ENCODE results near the gene ZMYND12.

The ZMYND12 gene

DNA sequence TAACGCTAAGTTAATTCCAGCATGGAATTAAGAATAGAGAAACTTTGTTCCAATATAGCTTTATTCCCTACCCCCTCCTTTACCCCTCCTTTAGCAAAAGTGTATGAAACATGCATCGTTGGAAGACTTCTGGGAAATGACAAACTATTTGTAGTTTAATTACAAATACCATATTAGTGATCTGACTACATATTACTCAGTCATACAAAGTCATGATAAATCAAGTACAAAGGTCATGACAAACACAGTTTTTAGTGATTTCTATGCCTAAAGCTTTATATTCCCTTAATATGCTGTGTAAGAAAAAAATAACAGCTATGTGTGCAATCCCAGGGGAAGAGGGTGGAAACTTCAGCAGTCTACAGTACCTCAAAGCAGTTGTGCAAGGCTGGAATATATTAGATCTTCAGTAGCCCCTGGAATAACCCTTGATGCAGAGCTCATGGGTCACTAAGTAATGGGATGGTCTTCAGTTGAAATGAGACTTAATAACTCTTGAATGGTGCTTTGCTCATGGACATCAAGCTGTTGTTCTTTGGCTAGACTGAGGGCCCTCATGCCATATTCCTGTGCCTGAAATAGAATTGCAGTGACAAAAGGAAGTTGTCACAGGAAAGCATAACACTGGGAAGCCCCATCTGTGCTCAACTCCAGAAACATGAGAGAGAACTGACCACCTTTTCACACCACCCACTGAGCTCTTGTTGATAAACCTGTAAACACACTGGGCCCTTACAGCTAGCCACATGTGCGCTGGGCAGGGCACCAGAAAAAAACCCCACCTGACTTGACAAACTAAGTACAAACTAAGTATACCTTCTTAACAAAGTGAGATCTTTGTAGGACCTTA is 25.3 kb downstream of the ZMYND12 start:
- TF ChIP-seq JUND (IDR thresholded peaks at IDR 0.05; ENCODE audit: low read depth), result no peak
- DNase-seq (ENCODE audit: low read depth in 1 of 2, low spot score in 1 of 2), result no peak
- in situ Hi-C loops (cut with HindIII; ENCODE audit: low pct_unique_long_range_greater_than_20kb, low sequenced_read_pairs), result no loop called here

DNA sequence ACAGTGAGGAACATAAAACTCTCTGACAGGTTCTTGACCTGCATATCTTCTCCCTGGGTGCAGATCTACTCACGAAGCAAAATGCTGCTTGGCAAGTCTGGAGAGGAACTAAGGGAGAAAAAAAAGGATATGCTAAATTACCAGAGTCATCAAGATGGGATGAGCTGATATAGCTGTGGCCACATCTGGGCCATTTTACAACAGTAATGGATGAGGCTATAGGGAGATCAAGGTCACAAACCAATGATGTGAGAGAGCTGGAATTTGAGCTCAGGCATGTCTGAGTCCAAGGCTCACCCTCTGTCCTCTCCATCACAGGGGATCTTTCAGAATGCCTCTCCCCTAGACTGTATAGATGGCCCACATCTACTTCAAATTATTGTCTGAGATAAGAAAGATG is 26.2 kb downstream of the ZMYND12 start:
- DNase-seq (ENCODE audit: low read depth in 1 of 2, low spot score in 1 of 2), result no peak
- in situ Hi-C loops (cut with HindIII; ENCODE audit: low pct_unique_long_range_greater_than_20kb, low sequenced_read_pairs), result no loop called here
- no peak for TF ChIP-seq JUND (IDR thresholded peaks at IDR 0.05; ENCODE audit: low read depth)

DNA sequence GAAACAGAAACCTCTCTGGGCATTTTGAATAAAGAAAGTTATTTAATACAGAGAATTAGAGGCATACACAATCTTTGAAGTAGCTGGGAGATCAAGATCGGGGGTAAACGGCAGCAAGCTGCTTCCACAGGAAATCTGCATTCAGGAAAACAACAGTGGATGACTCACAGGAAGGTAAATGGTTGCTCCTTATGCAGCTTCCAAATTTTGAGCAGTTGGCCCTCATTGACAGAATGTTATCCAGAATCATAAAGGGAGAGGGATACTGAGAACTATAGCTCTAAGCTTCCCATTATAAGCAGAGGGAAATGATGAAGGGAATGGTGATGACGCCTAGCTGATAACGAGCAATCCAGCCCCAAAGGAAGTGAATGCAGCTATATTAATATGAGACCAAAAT is 28.6 kb downstream of the ZMYND12 start:
- DNase-seq (ENCODE audit: low read depth in 1 of 2, low spot score in 1 of 2), result no peak
- no peak for TF ChIP-seq JUND (IDR thresholded peaks at IDR 0.05; ENCODE audit: low read depth)
- in situ Hi-C loops (cut with HindIII; ENCODE audit: low pct_unique_long_range_greater_than_20kb, low sequenced_read_pairs), result no loop called here

DNA sequence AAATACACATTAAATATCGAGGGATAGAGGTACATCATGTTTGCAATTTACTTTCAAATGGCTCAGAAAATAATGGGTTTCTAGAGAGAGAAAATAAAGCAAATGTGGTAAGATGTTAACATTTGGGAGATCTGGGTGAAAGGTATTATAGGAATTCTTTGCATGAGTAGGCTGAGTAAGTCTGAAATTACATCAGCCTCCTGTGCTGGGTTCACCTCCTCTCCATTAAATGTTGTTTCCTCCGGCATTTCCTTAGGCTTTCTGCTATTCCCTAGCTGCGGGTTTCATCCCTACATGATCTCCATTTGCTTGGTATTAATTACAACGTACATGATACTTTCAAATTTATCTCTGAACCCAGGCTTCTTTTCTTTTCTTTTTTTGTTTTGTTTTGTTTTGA is 31.6 kb downstream of the ZMYND12 start:
- in situ Hi-C loops (cut with HindIII; ENCODE audit: low pct_unique_long_range_greater_than_20kb, low sequenced_read_pairs), result no loop called here
- DNase-seq (ENCODE audit: low read depth in 1 of 2, low spot score in 1 of 2), result no peak
- TF ChIP-seq JUND (IDR thresholded peaks at IDR 0.05; ENCODE audit: low read depth), result no peak

DNA sequence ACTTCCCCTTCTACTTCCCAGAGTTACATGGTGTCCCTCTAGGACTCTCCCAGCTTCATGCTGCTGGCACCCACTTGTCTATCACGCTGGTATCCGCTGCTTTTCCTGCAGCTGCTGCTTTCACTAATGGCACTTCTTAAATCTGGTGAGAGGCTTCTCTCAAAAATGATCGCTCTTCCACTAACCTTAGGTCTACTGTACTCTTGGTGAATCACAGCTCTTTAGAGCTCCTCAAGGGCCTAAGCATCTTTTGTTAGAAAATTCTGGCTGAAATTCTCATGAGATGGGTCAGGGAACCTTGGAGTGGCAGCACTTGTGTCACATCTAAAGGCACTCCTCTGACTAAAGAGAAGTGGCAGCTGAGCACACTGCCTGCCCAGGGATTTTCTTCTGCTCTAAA is 32.1 kb downstream of the ZMYND12 start:
- no peak for DNase-seq (ENCODE audit: low read depth in 1 of 2, low spot score in 1 of 2)
- TF ChIP-seq JUND (IDR thresholded peaks at IDR 0.05; ENCODE audit: low read depth), result no peak
- in situ Hi-C loops (cut with HindIII; ENCODE audit: low pct_unique_long_range_greater_than_20kb, low sequenced_read_pairs), result no loop called here

DNA sequence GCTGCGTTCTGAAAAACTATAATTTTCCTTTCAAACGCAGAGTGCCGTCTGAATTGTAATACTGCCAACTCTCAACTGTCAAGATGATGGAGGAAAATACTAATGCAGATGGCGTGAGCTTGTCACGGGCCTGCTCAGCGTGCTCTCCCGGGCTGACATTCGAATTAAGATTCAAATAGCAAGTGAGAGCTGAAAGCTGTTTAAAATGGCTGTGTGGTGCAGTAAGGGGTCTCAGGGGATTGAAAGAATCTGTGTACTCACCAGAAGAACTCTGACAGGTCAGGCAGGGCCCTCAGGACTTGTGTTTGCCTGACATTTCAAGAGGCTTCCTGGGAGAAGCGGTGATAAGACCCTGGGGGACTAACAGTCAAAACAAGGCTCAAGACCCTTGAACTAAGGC is 33.1 kb downstream of the ZMYND12 start:
- TF ChIP-seq JUND (IDR thresholded peaks at IDR 0.05; ENCODE audit: low read depth), result no peak
- no peak for DNase-seq (ENCODE audit: low read depth in 1 of 2, low spot score in 1 of 2)
- in situ Hi-C loops (cut with HindIII; ENCODE audit: low pct_unique_long_range_greater_than_20kb, low sequenced_read_pairs), result no loop called here

DNA sequence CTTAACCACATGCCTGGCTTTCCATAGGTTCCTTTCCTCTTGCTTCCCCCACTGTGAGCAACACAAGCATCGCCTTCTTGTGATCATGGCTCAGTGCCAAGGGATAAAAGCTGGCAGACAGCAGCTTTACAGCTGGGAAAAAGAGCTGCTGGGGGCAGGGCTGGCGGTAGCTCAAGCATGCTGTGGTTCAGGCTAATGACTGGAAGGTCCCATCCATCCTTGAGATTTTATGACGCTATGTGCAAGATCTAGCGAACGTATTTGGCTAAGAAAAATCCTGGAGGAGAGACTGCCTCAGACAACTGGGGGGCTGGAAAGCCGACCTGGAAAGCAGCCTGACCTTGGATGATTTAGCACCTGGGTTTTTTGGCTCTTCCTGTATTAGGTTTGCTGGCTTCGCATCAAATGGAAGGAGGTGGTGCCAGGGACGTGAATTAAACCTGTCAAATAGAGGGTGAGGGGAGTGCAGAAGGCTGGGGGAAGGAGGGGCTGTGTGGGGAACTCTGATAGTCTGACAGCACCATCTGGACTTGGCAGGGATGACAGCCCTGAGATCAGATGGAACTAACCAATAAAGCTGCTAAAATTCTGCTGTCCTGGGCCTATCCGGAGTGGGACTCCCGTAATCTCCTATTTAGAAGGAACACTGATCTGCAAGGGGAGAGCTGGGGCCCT is 34.8 kb downstream of the ZMYND12 start:
- no peak for TF ChIP-seq JUND (IDR thresholded peaks at IDR 0.05; ENCODE audit: low read depth)
- DNase-seq (ENCODE audit: low read depth in 1 of 2, low spot score in 1 of 2), result no peak
- in situ Hi-C loops (cut with HindIII; ENCODE audit: low pct_unique_long_range_greater_than_20kb, low sequenced_read_pairs), result no loop called here

DNA sequence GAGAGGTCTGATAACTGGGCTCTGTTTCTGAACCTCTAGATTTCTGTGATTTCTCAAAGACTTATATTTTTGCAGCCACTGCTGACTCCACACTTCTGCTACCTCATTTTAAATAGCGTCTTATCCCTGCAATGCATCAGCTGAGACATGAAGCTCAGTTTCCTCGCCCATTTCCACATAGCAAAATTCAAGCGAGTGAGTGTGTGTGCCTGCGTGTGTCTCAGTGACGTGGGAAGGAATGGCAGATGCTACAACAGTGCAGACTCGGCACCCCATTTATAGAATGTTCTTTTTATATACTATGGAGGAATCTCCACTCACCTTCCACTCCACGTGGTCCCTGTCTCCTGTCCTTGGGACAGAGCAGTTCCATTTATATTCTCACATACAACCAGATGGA is 35.7 kb downstream of the ZMYND12 start:
- TF ChIP-seq JUND (IDR thresholded peaks at IDR 0.05; ENCODE audit: low read depth), result no peak
- DNase-seq (ENCODE audit: low read depth in 1 of 2, low spot score in 1 of 2), result no peak
- in situ Hi-C loops (cut with HindIII; ENCODE audit: low pct_unique_long_range_greater_than_20kb, low sequenced_read_pairs), result no loop called here

DNA sequence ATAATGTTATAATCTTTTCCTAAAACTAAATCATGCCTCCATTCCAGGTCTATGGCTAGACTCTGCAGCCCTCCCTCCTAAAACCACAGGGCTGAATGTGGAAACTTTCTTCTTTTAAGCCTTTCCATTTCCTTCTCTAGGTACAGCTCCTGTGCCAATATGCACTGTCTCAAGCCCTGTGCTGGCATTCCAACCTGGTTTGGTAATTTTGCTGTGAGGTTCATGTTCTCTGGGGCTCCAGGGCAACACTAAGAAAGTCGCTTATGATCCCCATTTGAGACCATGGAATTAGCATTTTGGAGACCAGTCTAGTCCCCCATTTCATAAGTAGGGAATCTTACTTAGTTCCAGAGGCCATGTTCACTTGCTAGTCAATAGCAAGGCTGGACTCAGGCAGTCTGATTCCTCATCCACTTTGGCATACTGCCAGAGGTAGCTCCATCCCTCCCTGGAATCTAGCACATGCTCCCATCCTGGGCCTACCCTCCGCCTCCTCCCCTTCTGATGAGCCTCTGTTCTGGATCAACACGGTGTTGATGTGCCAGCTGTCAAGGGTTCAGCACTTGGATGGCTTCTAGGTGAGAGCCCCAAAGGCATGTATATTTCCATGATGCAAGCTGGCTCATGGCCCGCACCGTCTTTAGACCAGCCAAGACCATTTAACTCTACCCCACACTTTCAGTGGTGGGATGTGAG is 36.5 kb downstream of the ZMYND12 start:
- no peak for TF ChIP-seq JUND (IDR thresholded peaks at IDR 0.05; ENCODE audit: low read depth)
- in situ Hi-C loops (cut with HindIII; ENCODE audit: low pct_unique_long_range_greater_than_20kb, low sequenced_read_pairs), result no loop called here
- no peak for DNase-seq (ENCODE audit: low read depth in 1 of 2, low spot score in 1 of 2)

DNA sequence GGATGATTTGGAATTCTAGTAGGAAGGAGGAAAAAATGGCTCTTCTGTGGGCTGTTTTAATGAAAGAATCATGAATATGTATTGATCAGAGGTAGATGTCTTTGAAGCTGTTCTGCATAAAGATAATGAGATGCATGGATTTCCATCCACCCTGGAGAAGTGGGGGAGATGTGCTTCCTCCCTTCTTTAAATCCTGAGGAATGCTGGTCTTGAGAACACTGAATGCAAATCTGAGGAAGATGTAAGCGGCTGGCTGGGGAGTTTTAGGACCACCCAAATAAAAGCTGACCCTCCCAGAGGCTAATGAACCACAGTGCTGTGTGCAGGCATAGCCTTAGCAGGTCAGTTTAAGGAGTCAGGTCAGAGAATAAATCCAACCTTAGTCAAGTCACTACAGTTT is 37.3 kb downstream of the ZMYND12 start:
- TF ChIP-seq JUND (IDR thresholded peaks at IDR 0.05; ENCODE audit: low read depth), result no peak
- in situ Hi-C loops (cut with HindIII; ENCODE audit: low pct_unique_long_range_greater_than_20kb, low sequenced_read_pairs), result no loop called here
- no peak for DNase-seq (ENCODE audit: low read depth in 1 of 2, low spot score in 1 of 2)

DNA sequence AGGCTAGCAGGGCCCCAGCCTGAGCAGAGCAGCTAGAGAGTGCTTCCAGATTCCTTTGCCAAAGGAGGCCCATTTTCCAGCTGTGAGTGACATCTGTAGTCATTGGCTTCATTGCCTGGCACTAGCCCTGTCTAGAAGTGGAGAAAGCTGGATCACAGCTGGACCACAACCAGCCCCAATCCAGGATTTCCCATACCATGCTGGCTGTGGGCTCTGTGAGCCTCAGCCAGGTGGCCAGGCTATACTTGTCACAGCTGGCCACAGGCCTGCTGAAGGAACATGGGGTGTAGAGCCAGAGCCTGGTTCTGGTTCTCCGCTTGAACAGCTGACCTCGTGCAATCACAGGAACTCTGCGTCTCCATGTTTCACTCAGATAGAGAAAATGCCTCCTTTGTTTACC is 38.7 kb downstream of the ZMYND12 start:
- in situ Hi-C loops (cut with HindIII; ENCODE audit: low pct_unique_long_range_greater_than_20kb, low sequenced_read_pairs), result no loop called here
- no peak for TF ChIP-seq JUND (IDR thresholded peaks at IDR 0.05; ENCODE audit: low read depth)

DNA sequence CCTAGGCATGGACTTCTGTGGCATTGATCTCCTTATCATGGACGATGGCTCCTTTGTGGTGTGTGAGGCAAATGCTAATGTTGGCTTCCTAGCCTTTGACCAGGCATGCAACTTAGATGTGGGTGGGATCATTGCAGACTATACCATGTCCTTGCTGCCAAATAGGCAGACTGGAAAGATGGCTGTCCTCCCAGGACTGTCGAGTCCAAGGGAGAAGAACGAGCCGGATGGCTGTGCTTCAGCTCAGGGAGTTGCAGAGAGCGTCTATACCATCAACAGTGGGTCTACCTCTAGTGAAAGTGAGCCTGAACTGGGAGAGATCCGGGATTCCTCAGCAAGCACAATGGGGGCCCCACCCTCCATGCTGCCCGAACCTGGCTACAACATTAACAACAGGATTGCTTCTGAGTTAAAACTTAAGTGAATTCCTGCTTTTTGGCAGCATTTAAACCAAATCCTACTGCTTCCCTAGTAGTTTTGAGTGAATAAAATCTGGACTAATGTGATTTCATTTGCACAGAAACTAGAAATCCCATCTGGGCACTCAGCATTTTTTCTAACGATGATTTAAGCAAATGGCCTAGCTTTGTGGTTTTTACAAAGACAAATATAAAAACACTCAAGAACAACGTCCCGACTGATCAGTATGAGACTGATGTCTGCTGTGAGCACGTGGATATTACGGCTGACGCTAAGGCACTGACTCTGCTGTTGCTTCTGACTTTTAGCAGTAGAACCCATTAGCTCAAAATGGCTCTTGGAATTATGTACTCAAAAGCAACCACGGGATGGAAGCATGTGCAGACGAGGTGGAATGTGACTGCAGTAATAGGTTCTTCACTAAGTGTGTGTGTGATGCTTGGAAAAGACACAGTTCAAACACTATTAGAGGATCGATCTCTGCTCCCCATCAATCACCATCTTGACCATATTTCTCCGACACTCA is 41.0 kb downstream of the ZMYND12 start:
- in situ Hi-C loops (cut with HindIII; ENCODE audit: low pct_unique_long_range_greater_than_20kb, low sequenced_read_pairs), result no loop called here
- no peak for TF ChIP-seq JUND (IDR thresholded peaks at IDR 0.05; ENCODE audit: low read depth)
- no peak for DNase-seq (ENCODE audit: low read depth in 1 of 2, low spot score in 1 of 2)

More for the DNA sequence above, 38.7 kb downstream of the ZMYND12 start:
- no peak for DNase-seq (ENCODE audit: low read depth in 1 of 2, low spot score in 1 of 2)
